Neural cell (in vitro differentiated cells): ENCODE measurements around the gene RAD51C.
"Not testable (repeated sequence)": the region's sequence is repeated elsewhere in the genome, so short reads cannot be mapped to it uniquely, and the experiment has no call there.

Experiments used
- CTCF ChIP-seq: fragments of 450-650 bp; IDR thresholded peaks from 2 replicates; pipeline ENCODE4 v1.5.1; 2014; ENCODE audit warnings: antibody characterized with exemption, mild to moderate bottlenecking, moderate library complexity; ENCODE audit not compliant: poor library complexity, severe bottlenecking
- EP300 ChIP-seq: fragments of 450-650 bp; conservative IDR thresholded peaks from 2 replicates; pipeline ENCODE4 v1.6.1; 2014; ENCODE audit warnings: antibody characterized with exemption, mild to moderate bottlenecking, moderate library complexity; ENCODE audit not compliant: poor library complexity, severe bottlenecking
- EZH2 ChIP-seq: fragments of 200-600, 300-800 bp; shearing (Covaris generic), sonication (generic); IDR thresholded peaks from 2 replicates; pipeline ENCODE4 v1.6.1; 2014; ENCODE audit warnings: antibody characterized with exemption, low read length, borderline replicate concordance, mild to moderate bottlenecking; ENCODE audit not compliant: insufficient read depth, poor library complexity, severe bottlenecking
- MXI1 ChIP-seq: fragments of 450-650 bp; conservative IDR thresholded peaks from 2 replicates; pipeline ENCODE4 v1.6.1; 2014; ENCODE audit warnings: antibody characterized with exemption, mild to moderate bottlenecking; ENCODE audit not compliant: poor library complexity, severe bottlenecking
- POLR2AphosphoS5 ChIP-seq: IDR thresholded peaks from 2 replicates; pipeline ENCODE4 v1.6.1; 2012
- RAD21 ChIP-seq: fragments of 450-650 bp; conservative IDR thresholded peaks from 2 replicates; pipeline ENCODE4 v1.6.1; 2014; ENCODE audit warnings: antibody characterized with exemption, mild to moderate bottlenecking, moderate library complexity
- REST ChIP-seq: IDR thresholded peaks from 2 replicates; pipeline ENCODE4 v1.6.1; 2012; ENCODE audit warnings: borderline replicate concordance
- SMC3 ChIP-seq: fragments of 450-650 bp; conservative IDR thresholded peaks from 2 replicates; pipeline ENCODE4 v1.6.1; 2014; ENCODE audit warnings: antibody characterized with exemption, mild to moderate bottlenecking, moderate library complexity; ENCODE audit not compliant: poor library complexity
- TAF1 ChIP-seq: IDR thresholded peaks from 2 replicates; pipeline ENCODE4 v1.6.1; 2012; ENCODE audit warnings: low read depth

GRCh38 chr17:58690033-58690432 lies 2.4 kb upstream of the RAD51C start:
- TF ChIP-seq CTCF, TAF1, SMC3, EZH2, REST, EP300, POLR2AphosphoS5, RAD21, MXI1: not testable (repeated sequence)
